Fibroblast of skin of scalp (primary cell): ENCODE results near the gene NCMAP.

Source experiments
- DNase-seq: peaks from one replicate; pipeline ENCODE4 v3.0.0-alpha.2; 2013

NCMAP gene

DNA sequence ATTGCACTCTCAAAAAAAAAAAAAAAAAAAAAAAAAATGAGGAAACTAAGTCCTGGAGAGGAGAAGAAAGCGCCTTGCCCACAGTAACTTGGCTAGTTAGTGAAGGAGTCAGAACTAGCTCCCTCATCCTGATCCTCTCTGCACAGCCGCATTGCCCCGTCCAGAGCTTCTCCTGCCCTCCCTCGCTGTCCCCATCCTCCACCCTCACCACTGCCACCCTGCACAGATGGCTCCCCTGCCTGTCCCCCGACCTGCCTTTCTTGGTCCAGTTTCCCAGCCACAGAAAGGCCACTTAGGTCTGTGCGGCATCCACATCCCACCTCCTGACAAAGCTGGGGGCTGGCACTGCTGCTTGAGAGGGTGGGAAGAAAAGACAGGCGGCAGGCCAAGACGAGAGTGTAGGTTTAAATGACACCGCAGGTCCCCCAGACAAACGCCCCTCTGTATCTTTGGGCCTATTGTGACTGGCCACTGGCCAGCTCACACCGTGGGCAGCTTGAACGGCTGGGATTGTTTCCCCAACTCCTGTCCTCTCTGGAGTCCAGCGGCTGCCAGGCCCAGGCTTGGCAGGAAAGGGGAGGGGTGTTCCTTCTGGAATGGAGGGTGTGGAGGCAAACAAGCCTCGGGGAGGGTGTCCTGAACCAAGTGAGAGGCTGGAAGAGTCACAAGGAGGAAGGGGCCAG, 20.2 kb downstream of the NCMAP start:
- no peak for DNase-seq

GRCh38 chr1:24578846-24579245, 23.0 kb downstream of the NCMAP start:
- no peak for DNase-seq

DNA sequence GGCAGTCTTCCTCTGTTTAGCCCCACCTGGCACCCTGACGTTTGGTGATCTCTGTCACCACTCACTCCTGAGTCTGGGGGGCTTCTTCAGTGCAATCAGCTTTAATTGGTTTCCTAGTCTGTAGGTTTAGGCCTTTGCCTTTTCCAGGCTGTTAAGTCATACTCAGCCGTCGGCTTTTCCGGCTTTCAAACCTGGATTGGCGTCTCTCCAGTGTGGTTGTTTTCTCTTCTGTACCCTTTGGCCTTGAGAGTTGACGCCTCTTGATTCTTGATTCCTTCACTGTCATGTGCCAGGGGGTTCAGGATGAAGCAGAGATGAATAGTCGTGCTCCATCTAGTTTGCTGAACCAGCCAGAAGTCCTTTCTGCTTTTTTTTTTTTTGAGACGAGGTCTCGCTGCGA, 24.9 kb downstream of the NCMAP start:
- no peak for DNase-seq

DNA sequence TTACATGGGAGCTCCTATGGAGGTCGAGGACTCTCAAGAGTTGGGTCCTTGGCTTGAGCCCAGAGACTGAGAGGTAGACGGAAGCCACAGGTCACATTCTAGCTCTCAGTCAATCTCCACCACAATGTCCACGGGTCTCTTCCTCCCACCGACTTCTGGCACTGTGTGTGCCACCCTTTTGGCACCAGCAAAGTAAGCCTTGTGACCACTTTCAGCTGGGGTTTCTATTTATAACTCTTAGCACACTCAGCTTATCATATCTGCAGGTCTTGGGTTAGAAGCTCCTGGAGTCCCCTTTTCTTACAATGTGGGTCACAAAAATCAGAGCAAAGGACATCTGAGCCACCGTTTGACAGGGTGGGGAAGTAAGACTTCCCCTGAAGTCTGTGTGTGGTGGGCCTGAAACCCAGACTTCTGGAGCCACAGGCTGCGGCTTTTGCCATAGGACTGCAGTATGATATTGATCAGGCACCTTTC, 28.3 kb downstream of the NCMAP start:
- no peak for DNase-seq

DNA sequence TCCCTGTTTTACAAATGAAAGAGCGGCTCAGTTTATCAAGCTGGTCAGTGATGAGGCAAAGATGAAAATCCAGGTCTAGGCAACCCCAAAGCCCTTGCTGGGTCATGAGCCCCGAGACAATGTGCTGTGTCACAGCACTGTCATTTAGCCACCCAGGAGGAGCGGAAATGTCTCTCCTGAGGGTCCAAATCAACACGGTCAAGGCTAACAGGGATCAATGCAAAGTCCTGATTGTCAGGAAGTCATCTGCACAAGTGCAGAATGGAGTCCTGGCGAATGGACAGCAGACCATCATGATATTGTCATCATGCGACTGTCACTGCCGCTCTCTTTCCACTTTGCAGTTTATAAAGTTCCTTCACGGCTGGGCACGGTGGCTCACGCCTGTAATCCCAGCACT, 30.2 kb downstream of the NCMAP start:
- no peak for DNase-seq

DNA sequence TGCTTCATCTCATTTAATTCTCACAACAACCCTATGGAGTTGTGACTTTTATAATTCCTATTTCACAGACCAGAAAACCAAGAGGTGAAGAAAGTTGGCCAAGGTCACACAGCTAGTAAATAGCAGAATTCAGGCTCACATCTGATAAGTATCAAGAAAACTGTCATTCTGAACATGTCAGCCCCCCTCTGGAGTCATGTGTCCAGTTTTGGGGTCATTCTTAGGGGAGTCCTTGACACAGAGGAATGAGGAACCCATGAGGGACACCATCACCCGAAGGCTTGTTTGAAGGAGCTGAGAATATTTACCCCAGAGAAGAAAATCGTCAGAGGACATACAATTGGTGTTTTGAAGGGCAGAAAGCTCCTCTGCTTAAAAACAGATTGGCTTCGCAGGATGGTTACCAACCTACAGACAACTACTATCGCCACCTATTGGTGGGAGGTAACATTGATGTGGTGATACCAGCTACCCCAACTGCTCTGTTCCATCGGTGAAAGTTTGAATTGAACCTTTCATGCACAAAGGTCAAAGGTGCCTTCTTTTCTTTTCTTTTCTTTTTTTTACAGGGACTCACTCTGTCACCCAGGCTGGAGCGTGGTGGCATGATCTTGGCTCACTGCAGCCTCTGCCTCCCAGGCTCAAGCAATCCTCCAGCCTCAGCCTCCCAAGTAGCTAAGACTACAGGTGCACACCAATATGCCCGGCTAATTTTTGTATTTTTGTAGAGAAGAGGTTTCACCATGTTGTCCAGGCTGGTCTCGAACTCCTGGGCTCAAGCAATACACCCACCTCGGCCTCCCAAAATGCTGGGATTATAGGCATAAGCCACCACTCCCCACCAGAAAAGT, 31.3 kb downstream of the NCMAP start:
- peak; percentile 52 for DNase-seq

- no peak for DNase-seq
These were observed 32.7 kb downstream of the NCMAP start for GRCh38 chr1:24588573-24588972.

DNA sequence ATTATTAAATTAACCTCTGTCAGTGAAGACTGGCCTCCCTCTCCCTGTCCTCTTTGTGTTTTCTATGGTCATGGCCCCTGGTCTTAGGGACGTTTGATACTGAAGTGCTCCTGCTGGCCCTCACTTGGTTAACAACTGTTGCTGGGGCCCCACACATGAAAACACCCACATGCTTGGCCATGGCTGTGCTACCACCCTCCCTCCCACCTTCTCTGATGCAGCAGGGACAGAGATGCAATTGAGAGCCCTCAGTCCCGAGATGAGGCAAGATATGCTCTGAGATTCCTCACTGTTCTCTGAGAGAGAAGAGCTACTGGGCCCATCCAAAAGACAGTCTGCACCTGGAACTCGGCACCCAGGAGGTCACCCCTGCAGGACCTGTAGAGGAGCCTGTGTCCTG, 33.3 kb downstream of the NCMAP start:
- no peak for DNase-seq

GRCh38 chr1:24591781-24592180, 35.9 kb downstream of the NCMAP start:
- DNase-seq: no peak

- DNase-seq: no peak
These were observed 38.4 kb downstream of the NCMAP start for GRCh38 chr1:24594328-24594598.

- no peak for DNase-seq
These were observed 40.6 kb downstream of the NCMAP start for GRCh38 chr1:24596401-24596880.

GRCh38 chr1:24599265-24599664, 43.4 kb downstream of the NCMAP start:
- no peak for DNase-seq

GRCh38 chr1:24600551-24600950, 44.7 kb downstream of the NCMAP start:
- DNase-seq: no peak

DNA sequence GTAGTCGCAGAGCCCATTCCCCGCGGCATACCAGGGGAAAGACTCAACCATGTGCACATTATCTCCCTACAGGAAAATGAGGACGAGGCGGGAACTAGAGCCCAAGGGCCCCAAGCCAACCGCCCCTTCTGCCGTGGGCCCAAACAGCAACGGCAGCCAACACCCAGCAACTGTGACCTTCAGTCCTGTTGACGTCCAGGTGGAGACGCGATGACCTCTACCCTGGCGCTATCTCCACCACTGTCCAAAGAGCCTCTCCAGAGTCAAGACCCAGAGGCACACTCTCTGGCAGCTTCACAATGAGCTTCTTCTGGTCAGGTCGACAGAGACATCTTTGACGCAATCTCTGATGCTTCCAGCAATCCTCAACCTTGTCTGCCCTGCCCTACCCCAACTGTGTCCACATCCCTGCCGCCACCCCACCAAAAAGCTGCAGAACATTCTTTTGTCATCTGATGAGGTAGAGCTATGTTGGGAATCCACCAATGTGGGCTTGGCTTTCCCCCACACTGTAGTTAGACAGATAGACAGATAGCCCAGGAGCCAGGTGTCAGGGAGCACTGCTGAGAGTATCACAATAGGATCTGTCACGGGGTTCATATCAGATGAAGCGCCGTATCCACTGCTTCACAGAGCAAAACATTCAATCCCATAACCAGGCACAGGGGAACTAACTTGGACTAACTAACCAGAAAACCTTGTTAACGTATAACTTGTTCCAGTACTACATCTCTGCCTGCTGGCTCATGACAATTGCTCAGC, 49.8 kb downstream of the NCMAP start:
- DNase-seq: no peak

DNA sequence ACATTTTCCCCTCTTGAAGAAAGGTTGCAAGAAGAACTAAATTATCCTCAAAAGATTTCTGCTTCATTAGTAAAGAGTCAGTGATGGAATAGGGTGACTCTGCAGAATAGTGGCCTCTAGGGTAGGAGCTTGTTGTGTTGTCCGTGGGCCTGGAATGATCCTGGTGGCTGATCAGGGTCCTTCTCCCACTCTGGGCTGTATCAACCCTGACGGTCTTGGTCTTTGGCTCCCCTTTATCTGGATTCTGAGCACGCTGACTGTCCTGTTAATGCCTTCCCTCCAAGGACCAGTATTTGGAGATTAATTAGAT, 50.4 kb downstream of the NCMAP start:
- no peak for DNase-seq

- no peak for DNase-seq
These were observed 50.7 kb downstream of the NCMAP start for GRCh38 chr1:24606621-24607020.

DNA sequence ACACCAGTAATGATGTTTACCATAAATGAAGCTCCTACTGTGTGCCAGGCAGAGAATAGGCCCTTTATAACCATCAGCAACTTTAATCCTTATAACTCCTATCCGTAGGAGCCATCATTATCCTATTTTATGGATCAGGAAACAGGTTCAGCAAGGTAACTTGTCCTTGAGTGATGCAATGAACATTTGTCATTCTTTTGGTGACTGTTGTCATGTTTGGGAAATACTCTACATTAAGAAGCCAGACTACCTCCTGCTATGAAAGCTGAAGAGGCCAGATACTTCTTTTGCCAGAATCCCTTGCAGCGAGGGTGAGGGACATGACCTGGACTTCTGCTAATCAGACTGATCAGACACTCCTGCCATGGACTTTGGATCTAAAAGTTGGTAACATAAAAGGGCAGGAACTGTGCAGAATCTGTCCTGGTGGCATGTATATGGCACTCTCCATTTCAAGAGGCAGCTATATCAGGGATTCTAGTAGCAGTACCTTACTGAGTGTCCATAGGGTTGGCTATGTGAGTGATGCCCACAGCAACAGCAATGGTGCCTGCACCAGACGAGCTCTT, 54.1 kb downstream of the NCMAP start:
- no peak for DNase-seq

GRCh38 chr1:24619376-24619775, 63.5 kb downstream of the NCMAP start:
- DNase-seq: no peak

GRCh38 chr1:24620678-24621077, 64.8 kb downstream of the NCMAP start:
- DNase-seq: no peak

DNA sequence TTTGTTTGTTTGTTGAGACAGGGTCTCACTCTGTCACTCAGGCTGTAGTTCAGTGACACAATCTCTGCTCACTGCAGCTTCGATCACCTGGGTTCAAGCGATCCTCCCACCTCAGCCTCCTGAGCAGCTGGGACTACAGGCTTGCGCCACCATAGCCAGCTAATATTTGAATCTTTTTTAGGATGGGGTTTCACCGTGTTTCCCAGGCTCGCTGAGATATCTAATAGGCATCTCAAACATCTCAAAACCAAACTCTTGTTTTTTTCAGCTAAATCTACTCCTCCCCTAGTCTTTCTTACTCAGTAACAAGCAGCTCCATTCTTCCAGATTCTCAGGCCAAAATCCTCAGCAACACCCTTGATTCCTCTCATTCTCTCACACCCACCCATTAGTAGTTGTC, 65.2 kb downstream of the NCMAP start:
- no peak for DNase-seq

- DNase-seq: no peak
These were observed 66.3 kb downstream of the NCMAP start for GRCh38 chr1:24622218-24622617.

DNA sequence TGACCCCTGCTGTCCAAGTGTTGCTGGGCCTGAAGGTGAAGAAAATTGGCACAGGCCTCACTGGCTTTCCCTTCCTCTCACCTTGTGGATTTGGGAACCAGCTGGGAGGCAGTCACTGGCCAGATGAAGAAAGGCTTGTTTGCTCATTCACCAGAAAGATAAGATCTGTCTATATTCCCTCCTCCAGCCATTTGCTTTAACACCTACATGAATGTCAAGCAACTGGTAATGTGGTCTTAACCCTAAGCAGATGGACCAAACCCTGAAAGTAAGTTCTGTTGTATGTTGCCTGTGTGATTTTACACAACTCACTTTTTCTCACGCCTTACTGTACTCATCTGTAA, 76.9 kb downstream of the NCMAP start:
- DNase-seq: no peak

GRCh38 chr1:24635195-24635843, 79.4 kb downstream of the NCMAP start:
- peak; percentile 75 for DNase-seq
